Liver (tissue), 3 donors: ENCODE results near the gene CCT5.

Experiments
- CTCF ChIP-seq: fragments of 150-350 bp; IDR thresholded peaks from 2 replicates; pipeline ENCODE4 v1.5.1; 2017; ENCODE audit warnings: improper control_type of control experiment, low read depth, low read length; ENCODE audit not compliant: missing input control
- EGR1 ChIP-seq, 2 donors: IDR thresholded peaks; 2 replicates each; pipeline ENCODE4 v1.6.1; 2016 to 2018; ENCODE audit warnings: antibody characterized with exemption in 2 of 2, low read depth in 2 of 2
- GABPA ChIP-seq, 2 donors: IDR thresholded peaks in 1 of 2; conservative IDR thresholded peaks in 1 of 2; 2 replicates each; pipeline ENCODE4 v1.6.1; 2016; ENCODE audit warnings: antibody characterized with exemption in 2 of 2, mild to moderate bottlenecking in 1 of 2, moderate library complexity in 1 of 2
- MAX ChIP-seq: IDR thresholded peaks from 2 replicates; pipeline ENCODE4 v1.6.1; 2016; ENCODE audit warnings: antibody characterized with exemption
- RAD21 ChIP-seq, 2 donors: IDR thresholded peaks; 2 replicates each; pipeline ENCODE4 v1.6.1; 2016; ENCODE audit warnings: antibody characterized with exemption in 2 of 2, mild to moderate bottlenecking in 2 of 2
- REST ChIP-seq: IDR thresholded peaks from 2 replicates; pipeline ENCODE4 v1.6.1; 2016; ENCODE audit warnings: antibody characterized with exemption, mild to moderate bottlenecking
- RXRA ChIP-seq, 2 donors: IDR thresholded peaks; 2 replicates each; pipeline ENCODE4 v1.6.1; 2017 to 2018; ENCODE audit warnings: antibody characterized with exemption in 2 of 2, mild to moderate bottlenecking in 1 of 2
- SP1 ChIP-seq: IDR thresholded peaks from 2 replicates; pipeline ENCODE4 v1.6.1; 2018; ENCODE audit warnings: antibody characterized with exemption, mild to moderate bottlenecking
- TAF1 ChIP-seq: conservative IDR thresholded peaks from 2 replicates; pipeline ENCODE4 v1.6.1; 2016; ENCODE audit warnings: antibody characterized with exemption, mild to moderate bottlenecking
- TF ChIP-seq, protein P1 (sequence below): IDR thresholded peaks from 2 replicates; pipeline ENCODE4 v1.6.1; 2016; ENCODE audit warnings: antibody characterized with exemption
- donor health status: healthy.
- donor health status: healthy.

DNA sequence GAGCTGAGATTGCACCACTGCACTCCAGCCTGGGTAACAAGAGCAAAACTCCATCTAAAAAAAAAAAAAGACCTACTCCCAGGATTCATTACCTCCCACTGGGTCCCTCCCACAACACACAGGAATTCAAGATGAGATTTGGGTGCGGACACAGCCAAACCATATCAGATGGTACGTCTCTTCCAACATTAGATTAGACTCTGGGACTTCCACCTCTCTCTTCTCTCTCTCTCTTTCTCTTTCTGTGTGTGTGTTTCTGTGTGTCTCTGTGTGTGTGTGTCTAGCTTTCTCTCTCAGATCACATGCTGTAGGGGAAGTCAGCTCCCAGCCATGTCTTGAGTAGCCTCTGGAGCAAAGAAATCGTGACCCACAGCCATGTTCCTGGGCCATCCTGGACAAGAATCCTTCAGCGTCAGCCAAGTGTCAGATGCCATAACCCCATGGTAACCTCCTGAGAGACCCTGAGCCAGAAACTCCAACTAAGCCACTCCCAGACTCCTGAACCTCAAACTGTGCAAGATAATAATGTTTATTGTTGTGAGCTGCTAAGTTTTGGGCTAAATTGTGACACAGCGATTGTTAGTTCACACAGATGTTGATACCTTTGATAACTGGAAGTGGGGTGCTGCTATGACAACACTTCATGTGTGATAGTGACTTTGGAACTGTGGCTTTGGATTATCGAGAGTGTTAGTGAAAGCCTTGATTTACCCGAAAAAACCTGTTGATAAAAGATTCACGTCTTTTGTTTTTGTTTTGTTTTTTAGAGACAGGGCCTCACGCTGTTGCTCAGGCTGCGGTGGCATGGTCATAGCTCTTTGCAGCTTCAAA is 61.7 kb downstream of the CCT5 start:
- TF ChIP-seq TAF1 (no peak), GABPA (IDR thresholded peaks at IDR 0.05 in 1 of 2, conservative IDR thresholded peaks at IDR 0.05 in 1 of 2) (no peak), CTCF (no peak), MAX (no peak), RXRA (IDR thresholded peaks at IDR 0.05) (no peak), REST (no peak), EGR1 (IDR thresholded peaks at IDR 0.05; ENCODE audit: low read depth in 2 of 2) (no peak), RAD21 (IDR thresholded peaks at IDR 0.05) (no peak), SP1 (no peak)
- TF ChIP-seq, protein P1, sequence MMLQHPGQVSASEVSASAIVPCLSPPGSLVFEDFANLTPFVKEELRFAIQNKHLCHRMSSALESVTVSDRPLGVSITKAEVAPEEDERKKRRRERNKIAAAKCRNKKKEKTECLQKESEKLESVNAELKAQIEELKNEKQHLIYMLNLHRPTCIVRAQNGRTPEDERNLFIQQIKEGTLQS: no peak
